LoVo (cell line): Measurements from ENCODE around the gene PEX16.
A peak's percentile ranks its signal among the peaks of the same experiment; 100 is the strongest.

Experiments used
- DNase-seq: peaks from one replicate; pipeline ENCODE4 v3.0.0-alpha.2; 2016; ENCODE audit warnings: low spot score

PEX16 gene

GRCh38 chr11:45930951-45931570 is 13.4 kb upstream of the PEX16 start:
- DNase-seq: no peak

GRCh38 chr11:45930031-45930794 is 12.5 kb upstream of the PEX16 start:
- DNase-seq: no peak

GRCh38 chr11:45929486-45930030 is 11.9 kb upstream of the PEX16 start:
- no peak for DNase-seq

- no peak for DNase-seq
Measured at GRCh38 chr11:45928535-45929215, 11.0 kb upstream of the PEX16 start.

GRCh38 chr11:45927684-45928413 is 10.2 kb upstream of the PEX16 start:
- no peak for DNase-seq

- DNase-seq: no peak
Measured at GRCh38 chr11:45927332-45927683, 9.6 kb upstream of the PEX16 start.

- no peak for DNase-seq
Measured at GRCh38 chr11:45926536-45927331, 9.1 kb upstream of the PEX16 start.

GRCh38 chr11:45926001-45926401 is 8.3 kb upstream of the PEX16 start:
- no peak for DNase-seq

GRCh38 chr11:45925550-45925949 is 7.9 kb upstream of the PEX16 start:
- DNase-seq: no peak

GRCh38 chr11:45924927-45925326 is 7.2 kb upstream of the PEX16 start:
- DNase-seq: no peak

- DNase-seq: no peak
Measured at GRCh38 chr11:45924036-45924915, 6.6 kb upstream of the PEX16 start.

GRCh38 chr11:45922425-45923082 is 4.9 kb upstream of the PEX16 start, which contains the start of gene LARGE2:
LARGE2 (plus strand) TSS chr11:45922656; CDS start chr11:45922883, 227 bp downstream.
- peak; percentile 59 for DNase-seq

GRCh38 chr11:45921561-45922424 is 4.1 kb upstream of the PEX16 start:
- no peak for DNase-seq

- DNase-seq: no peak
Measured at GRCh38 chr11:45920531-45921477, 3.1 kb upstream of the PEX16 start.

- no peak for DNase-seq
Measured at GRCh38 chr11:45919806-45920530, 2.3 kb upstream of the PEX16 start.

GRCh38 chr11:45918962-45919675 is 1.4 kb upstream of the PEX16 start:
- DNase-seq: no peak
